GM12892 (cell line): ENCODE results near the gene KANK4.

Experiments
- POLR2A ChIP-seq: IDR thresholded peaks from 2 replicates; pipeline ENCODE4 v1.6.1; 2011; ENCODE audit warnings: low read depth, low read length, control low read depth
- POLR2AphosphoS5 ChIP-seq: IDR thresholded peaks from 2 replicates; pipeline ENCODE4 v1.6.1; 2011; ENCODE audit warnings: low read depth, low read length, control low read depth

DNA sequence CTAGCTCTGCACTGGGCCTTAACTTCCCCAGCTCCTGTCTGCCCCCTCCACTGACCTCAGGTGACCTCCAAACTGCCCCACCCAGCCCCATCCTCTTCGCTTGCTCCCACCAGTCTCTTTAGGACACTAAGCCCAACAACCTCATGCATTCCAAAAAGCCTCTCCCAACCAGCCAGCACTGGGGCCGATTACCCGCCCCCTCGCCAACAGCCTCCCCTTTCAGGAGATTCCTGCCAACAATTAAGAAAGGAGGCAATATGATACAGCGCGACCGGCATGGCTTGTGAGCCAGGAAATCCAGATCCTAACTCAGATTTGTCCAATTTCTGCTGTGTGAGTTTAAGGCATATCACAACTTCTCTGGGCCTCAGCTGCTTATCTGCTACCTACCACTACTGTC lies 14.7 kb downstream of the KANK4 start:
- TF ChIP-seq POLR2AphosphoS5 (no peak), POLR2A (no peak)
